ENCODE measurements around the gene ZNF543.
A peak's percentile ranks its signal among the peaks of the same experiment; 100 is the strongest.
"Not testable (repeated sequence)": the region's sequence is repeated elsewhere in the genome, so short reads cannot be mapped to it uniquely, and the experiment has no call there.

Gene ZNF543

DNA sequence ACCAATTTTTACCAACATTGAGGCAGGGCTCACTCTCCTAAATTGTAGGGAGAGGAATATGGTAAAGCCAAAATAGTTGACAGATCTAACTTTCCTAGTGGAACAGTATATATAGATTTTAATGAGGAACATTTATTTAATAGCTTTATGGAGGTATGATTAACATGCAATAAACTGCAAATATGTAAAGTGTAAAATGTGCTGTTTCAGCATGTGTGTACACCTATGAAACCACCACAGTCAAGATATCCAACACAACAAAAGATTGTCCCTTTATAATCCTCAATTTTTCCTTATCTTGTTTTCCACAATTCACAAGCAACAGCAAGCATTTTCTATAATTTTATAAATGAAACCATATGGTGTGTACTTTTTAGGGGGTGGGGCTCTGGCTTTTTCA is 39.0 kb downstream of the ZNF543 start:
- no peak overlapping the region for H3K27ac ChIP-seq (ENCODE audit: insufficient read depth in 1 of 2, low read depth in 1 of 2, low read length in 2 of 2, poor library complexity in 1 of 2, severe bottlenecking in 2 of 2)
- peaks cover 26 to 49% (median 45%) of the 10 kb centered on the region in 4 experiments for H3K36me3 ChIP-seq (ENCODE audit: control insufficient read depth in 4 of 4, insufficient read depth in 4 of 4, low read length in 3 of 4)
- POLR2A ChIA-PET, result no interaction called here
- no peak overlapping the region for H3K4me3 ChIP-seq (ENCODE audit: control insufficient read depth in 1 of 7, extremely low read depth in 1 of 7, insufficient read depth in 4 of 7, low read depth in 2 of 7, low read length in 6 of 7)
- DNase-seq, result no peak
- peaks cover 0 to 41% (median 21%) of the 10 kb centered on the region in 5 experiments for H3K9me3 ChIP-seq (ENCODE audit: control extremely low read depth in 1 of 5, control insufficient read depth in 4 of 5, insufficient read depth in 2 of 5, low read depth in 1 of 5, low read length in 4 of 5)
- H3K27me3 ChIP-seq (replicated peaks in 2 of 5; ENCODE audit: control insufficient read depth in 4 of 5, insufficient read depth in 5 of 5, low read length in 4 of 5), result no peaks in the 10 kb centered on the region
- H3K4me1 ChIP-seq (ENCODE audit: control extremely low read depth in 1 of 4, control insufficient read depth in 4 of 4, insufficient read depth in 4 of 4, low read length in 3 of 4), result peaks cover 3 to 13% (median 7%) of the 10 kb centered on the region in 4 experiments
- CTCF ChIA-PET, result no interaction called here

DNA sequence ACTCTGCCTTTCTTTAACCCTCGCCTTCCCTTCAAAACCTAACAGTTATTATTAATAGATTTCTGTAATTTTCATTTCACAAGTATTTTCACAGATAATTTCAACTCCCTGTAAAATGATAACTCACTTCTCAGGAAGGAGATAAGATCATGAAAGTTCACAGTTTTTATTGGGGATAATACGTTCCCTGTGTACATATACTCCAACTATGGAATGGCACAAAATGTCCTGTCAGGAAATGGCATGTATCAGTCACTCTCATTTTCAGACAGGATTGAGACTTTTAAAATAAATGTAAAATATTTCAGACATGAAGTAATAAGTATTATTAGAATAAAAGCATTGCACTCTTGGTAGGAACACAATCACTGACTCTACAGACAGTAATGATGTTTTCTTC is 42.1 kb downstream of the ZNF543 start:
- peak overlapping the region in 6 of 7 experiments; percentile 60 to 93 (median 83) for H3K4me3 ChIP-seq (ENCODE audit: control insufficient read depth in 1 of 7, extremely low read depth in 1 of 7, insufficient read depth in 4 of 7, low read depth in 2 of 7, low read length in 6 of 7)
- H3K27ac ChIP-seq (ENCODE audit: insufficient read depth in 1 of 2, low read depth in 1 of 2, low read length in 2 of 2, poor library complexity in 1 of 2, severe bottlenecking in 2 of 2), result peak overlapping the region in 1 of 2 experiments; percentile 93
- no peaks in the 10 kb centered on the region for H3K27me3 ChIP-seq (replicated peaks in 2 of 5; ENCODE audit: control insufficient read depth in 4 of 5, insufficient read depth in 5 of 5, low read length in 4 of 5)
- peaks cover 0 to 11% (median 4%) of the 10 kb centered on the region in 5 experiments for H3K9me3 ChIP-seq (ENCODE audit: control extremely low read depth in 1 of 5, control insufficient read depth in 4 of 5, insufficient read depth in 2 of 5, low read depth in 1 of 5, low read length in 4 of 5)
- peaks cover 5 to 18% (median 14%) of the 10 kb centered on the region in 4 experiments for H3K36me3 ChIP-seq (ENCODE audit: control insufficient read depth in 4 of 4, insufficient read depth in 4 of 4, low read length in 3 of 4)
- no CpG with 5 or more reads among the region's 2 CpGs for WGBS (ENCODE audit: insufficient coverage)
- ChIA-PET CTCF (no interaction called here), POLR2A (no interaction called here)
- no peak for DNase-seq
- peaks cover 3 to 16% (median 8%) of the 10 kb centered on the region in 4 experiments for H3K4me1 ChIP-seq (ENCODE audit: control extremely low read depth in 1 of 4, control insufficient read depth in 4 of 4, insufficient read depth in 4 of 4, low read length in 3 of 4)

- DNase-seq, result peak; percentile 100
- Histone ChIP-seq H3K4me3 (ENCODE audit: control insufficient read depth in 1 of 7, extremely low read depth in 1 of 7, insufficient read depth in 4 of 7, low read depth in 2 of 7, low read length in 6 of 7) (peak within 1 kb of the TSS; percentile 57 to 93 (median 85)), H3K27ac (ENCODE audit: insufficient read depth in 1 of 2, low read depth in 1 of 2, low read length in 2 of 2, poor library complexity in 1 of 2, severe bottlenecking in 2 of 2) (peak within 1 kb of the TSS; percentile 78 to 93), H3K36me3 (ENCODE audit: control insufficient read depth in 4 of 4, insufficient read depth in 4 of 4, low read length in 3 of 4) (peaks cover 0 to 11% (median 8%) of the 10 kb centered on the region in 4 experiments), H3K27me3 (replicated peaks in 2 of 5; ENCODE audit: control insufficient read depth in 4 of 5, insufficient read depth in 5 of 5, low read length in 4 of 5) (no peaks in the 10 kb centered on the region), H3K9me3 (ENCODE audit: control extremely low read depth in 1 of 5, control insufficient read depth in 4 of 5, insufficient read depth in 2 of 5, low read depth in 1 of 5, low read length in 4 of 5) (peaks cover 0 to 7% (median 3%) of the 10 kb centered on the region in 5 experiments), H3K4me1 (ENCODE audit: control extremely low read depth in 1 of 4, control insufficient read depth in 4 of 4, insufficient read depth in 4 of 4, low read length in 3 of 4) (peaks cover 3 to 16% (median 8%) of the 10 kb centered on the region in 4 experiments)
- 2% methylated on average over 47 of the region's 47 CpGs for WGBS (ENCODE audit: insufficient coverage)
- CTCF ChIA-PET, result no interaction called here
- POLR2A ChIA-PET, result no interaction called here
Measured at GRCh38 chr19:57362997-57363687, 42.9 kb downstream of the ZNF543 start, which contains the start of the genes TRAPPC2B and ZNF547. TSS of gene TRAPPC2B (plus strand) at chr19:57363551. CDS start at chr19:57364834, 1,283 bp downstream. TSS of gene ZNF547 (plus strand) at chr19:57363551. CDS start at chr19:57368556, 5,005 bp downstream.

DNA sequence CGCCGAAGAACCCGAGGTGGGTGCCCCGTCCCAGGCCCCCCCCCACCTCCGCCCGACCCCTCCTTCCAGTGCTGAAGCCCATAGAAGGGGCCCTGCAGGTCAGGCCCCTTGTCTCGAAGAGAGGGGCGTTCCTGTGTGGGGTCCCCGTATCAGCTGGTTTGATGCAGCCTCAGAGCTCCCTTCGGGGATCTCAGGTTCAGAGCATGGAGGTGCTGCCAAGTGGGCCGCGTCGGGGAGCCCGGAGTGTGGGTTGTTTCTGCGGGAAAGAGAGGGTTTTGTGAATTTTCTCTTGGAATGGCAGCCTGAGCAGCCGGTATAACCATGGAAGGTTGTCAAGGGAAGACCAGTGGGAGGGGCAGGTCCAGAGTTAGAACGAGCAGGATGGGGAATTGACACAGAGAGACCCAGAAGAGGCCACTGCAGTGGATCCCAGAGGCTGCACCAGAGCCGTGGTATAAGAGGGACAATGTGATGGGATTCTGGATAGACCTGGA is 43.5 kb downstream of the ZNF543 start:
- WGBS (ENCODE audit: insufficient coverage), result 0% methylated on average over 13 of the region's 18 CpGs
- H3K27me3 ChIP-seq (replicated peaks in 2 of 5; ENCODE audit: control insufficient read depth in 4 of 5, insufficient read depth in 5 of 5, low read length in 4 of 5), result no peaks in the 10 kb centered on the region
- no peak for DNase-seq
- peak overlapping the region; percentile 78 to 93 for H3K27ac ChIP-seq (ENCODE audit: insufficient read depth in 1 of 2, low read depth in 1 of 2, low read length in 2 of 2, poor library complexity in 1 of 2, severe bottlenecking in 2 of 2)
- H3K36me3 ChIP-seq (ENCODE audit: control insufficient read depth in 4 of 4, insufficient read depth in 4 of 4, low read length in 3 of 4), result peaks cover 0 to 5% (median 5%) of the 10 kb centered on the region in 4 experiments
- ChIA-PET CTCF (no interaction called here), POLR2A (no interaction called here)
- peaks cover 3 to 16% (median 8%) of the 10 kb centered on the region in 4 experiments for H3K4me1 ChIP-seq (ENCODE audit: control extremely low read depth in 1 of 4, control insufficient read depth in 4 of 4, insufficient read depth in 4 of 4, low read length in 3 of 4)
- H3K9me3 ChIP-seq (ENCODE audit: control extremely low read depth in 1 of 5, control insufficient read depth in 4 of 5, insufficient read depth in 2 of 5, low read depth in 1 of 5, low read length in 4 of 5), result peaks cover 0 to 6% (median 0%) of the 10 kb centered on the region in 5 experiments
- peak overlapping the region; percentile 57 to 93 (median 85) for H3K4me3 ChIP-seq (ENCODE audit: control insufficient read depth in 1 of 7, extremely low read depth in 1 of 7, insufficient read depth in 4 of 7, low read depth in 2 of 7, low read length in 6 of 7)

GRCh38 chr19:57366776-57367175 is 46.5 kb downstream of the ZNF543 start:
- Histone ChIP-seq H3K4me1 (ENCODE audit: control extremely low read depth in 1 of 4, control insufficient read depth in 4 of 4, insufficient read depth in 4 of 4, low read length in 3 of 4) (peaks cover 3 to 16% (median 8%) of the 10 kb centered on the region in 4 experiments), H3K36me3 (ENCODE audit: control insufficient read depth in 4 of 4, insufficient read depth in 4 of 4, low read length in 3 of 4) (peaks cover under 1 to 11% (median 4%) of the 10 kb centered on the region in 4 experiments), H3K4me3 (ENCODE audit: control insufficient read depth in 1 of 7, extremely low read depth in 1 of 7, insufficient read depth in 4 of 7, low read depth in 2 of 7, low read length in 6 of 7) (no peak overlapping the region), H3K27me3 (replicated peaks in 2 of 5; ENCODE audit: control insufficient read depth in 4 of 5, insufficient read depth in 5 of 5, low read length in 4 of 5) (no peaks in the 10 kb centered on the region), H3K9me3 (ENCODE audit: control extremely low read depth in 1 of 5, control insufficient read depth in 4 of 5, insufficient read depth in 2 of 5, low read depth in 1 of 5, low read length in 4 of 5) (peaks cover 0 to 7% (median 0%) of the 10 kb centered on the region in 5 experiments), H3K27ac (ENCODE audit: insufficient read depth in 1 of 2, low read depth in 1 of 2, low read length in 2 of 2, poor library complexity in 1 of 2, severe bottlenecking in 2 of 2) (no peak overlapping the region)
- POLR2A ChIA-PET, result no interaction called here
- DNase-seq, result no peak
- WGBS (ENCODE audit: insufficient coverage), result no CpG with 5 or more reads among the region's 2 CpGs
- CTCF ChIA-PET, result no interaction called here

DNA sequence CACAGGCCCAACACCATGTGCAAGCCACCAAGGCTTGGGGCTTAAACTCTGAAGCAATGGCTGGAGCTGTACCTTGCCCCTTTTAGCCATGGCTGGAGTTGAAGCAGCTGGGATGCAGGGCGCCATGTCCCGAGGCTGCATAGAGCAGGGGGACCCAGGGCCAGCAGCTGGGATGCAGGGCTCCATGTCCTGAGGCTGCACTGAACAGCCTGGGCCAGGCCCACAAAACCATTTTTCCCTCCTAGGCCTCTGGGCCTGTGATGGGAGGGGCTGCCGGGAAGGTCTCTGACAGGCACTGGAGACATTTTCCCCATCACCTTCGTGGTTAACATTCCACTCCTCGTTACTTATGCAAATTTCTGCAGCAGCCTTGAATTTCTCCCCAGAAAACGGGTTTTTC is 53.9 kb downstream of the ZNF543 start:
- no peak for DNase-seq
- POLR2A ChIA-PET, result no interaction called here
- Histone ChIP-seq H3K36me3 (ENCODE audit: control insufficient read depth in 4 of 4, insufficient read depth in 4 of 4, low read length in 3 of 4) (peaks cover 28 to 73% (median 49%) of the 10 kb centered on the region in 4 experiments), H3K27me3 (replicated peaks in 2 of 5; ENCODE audit: control insufficient read depth in 4 of 5, insufficient read depth in 5 of 5, low read length in 4 of 5) (no peaks in the 10 kb centered on the region), H3K9me3 (ENCODE audit: control extremely low read depth in 1 of 5, control insufficient read depth in 4 of 5, insufficient read depth in 2 of 5, low read depth in 1 of 5, low read length in 4 of 5) (peaks cover 2 to 53% (median 40%) of the 10 kb centered on the region in 5 experiments), H3K4me1 (ENCODE audit: control extremely low read depth in 1 of 4, control insufficient read depth in 4 of 4, insufficient read depth in 4 of 4, low read length in 3 of 4) (no peaks in the 10 kb centered on the region), H3K4me3 (ENCODE audit: control insufficient read depth in 1 of 7, extremely low read depth in 1 of 7, insufficient read depth in 4 of 7, low read depth in 2 of 7, low read length in 6 of 7) (no peak overlapping the region), H3K27ac (ENCODE audit: insufficient read depth in 1 of 2, low read depth in 1 of 2, low read length in 2 of 2, poor library complexity in 1 of 2, severe bottlenecking in 2 of 2) (no peak overlapping the region)
- CTCF ChIA-PET, result no interaction called here
- WGBS (ENCODE audit: insufficient coverage), result 100% methylated on average over 6 of the region's 6 CpGs

DNA sequence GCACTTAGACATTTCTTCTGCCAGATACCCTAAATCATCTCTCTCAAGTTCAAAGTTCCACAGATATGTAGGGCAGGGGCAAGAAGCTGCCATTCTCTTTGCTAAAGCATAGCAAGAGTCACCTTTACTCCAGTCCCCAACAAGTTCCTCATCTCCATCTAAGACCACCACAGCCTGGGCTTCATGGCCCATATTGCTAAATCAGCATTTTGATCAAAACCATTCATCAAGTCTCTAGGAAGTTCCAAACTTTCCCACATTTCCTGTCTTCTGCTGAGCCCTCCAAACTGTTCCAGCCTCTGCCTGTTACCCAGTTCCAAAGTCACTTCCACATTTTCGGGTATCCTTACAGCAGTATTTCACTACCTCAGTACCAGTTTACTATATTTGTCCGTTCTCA is 54.4 kb downstream of the ZNF543 start:
- H3K9me3 ChIP-seq (ENCODE audit: control extremely low read depth in 1 of 5, control insufficient read depth in 4 of 5, insufficient read depth in 2 of 5, low read depth in 1 of 5, low read length in 4 of 5), result peaks cover 2 to 56% (median 41%) of the 10 kb centered on the region in 5 experiments
- H3K27ac ChIP-seq (ENCODE audit: insufficient read depth in 1 of 2, low read depth in 1 of 2, low read length in 2 of 2, poor library complexity in 1 of 2, severe bottlenecking in 2 of 2); H3K27me3 ChIP-seq (replicated peaks in 2 of 5; ENCODE audit: control insufficient read depth in 4 of 5, insufficient read depth in 5 of 5, low read length in 4 of 5); H3K4me1 ChIP-seq (ENCODE audit: control extremely low read depth in 1 of 4, control insufficient read depth in 4 of 4, insufficient read depth in 4 of 4, low read length in 3 of 4); CTCF ChIA-PET; POLR2A ChIA-PET; H3K4me3 ChIP-seq (ENCODE audit: control insufficient read depth in 1 of 7, extremely low read depth in 1 of 7, insufficient read depth in 4 of 7, low read depth in 2 of 7, low read length in 6 of 7); DNase-seq: not testable (repeated sequence)
- WGBS (ENCODE audit: insufficient coverage), result 100% methylated on average over 1 of the region's 2 CpGs
- H3K36me3 ChIP-seq (ENCODE audit: control insufficient read depth in 4 of 4, insufficient read depth in 4 of 4, low read length in 3 of 4), result peaks cover 28 to 73% (median 49%) of the 10 kb centered on the region in 4 experiments
